ENCODE results near the gene MMP24. TPM values are rescaled to one million over a fixed set of nuclear protein-coding genes. Genes with fewer than 3 reads are reported as not detected.

Gene MMP24
- total and polyA plus RNA-seq, 4 donors: 0.20 to 1.2 (median 0.57) TPM

DNA sequence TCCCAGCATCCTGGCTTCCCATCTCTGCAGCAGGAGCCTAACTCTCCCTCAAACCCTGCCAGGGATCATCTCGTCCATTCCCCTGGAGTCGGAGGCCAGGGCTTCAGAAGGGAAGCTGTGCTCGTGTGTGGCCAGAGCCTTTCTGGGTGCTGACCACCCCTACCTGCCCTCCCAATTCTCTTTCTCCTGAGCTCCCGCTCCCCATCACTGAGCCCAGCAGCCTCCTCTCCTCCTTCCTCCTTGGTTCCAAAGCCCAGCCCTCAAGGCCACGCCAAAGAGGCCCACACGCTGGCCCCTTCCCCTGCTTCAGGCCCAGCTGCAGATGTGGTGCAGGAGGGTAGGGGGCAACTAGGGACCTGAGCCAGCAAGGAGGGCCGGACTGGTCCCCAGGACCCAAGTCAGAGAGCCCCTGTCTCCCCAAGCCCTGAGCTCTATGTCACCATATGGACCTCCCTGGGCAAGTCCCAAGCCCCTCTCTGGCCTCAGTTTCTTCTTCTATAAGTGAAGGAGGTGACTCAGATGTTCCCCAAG lies 64.5 kb downstream of the MMP24 start:
- intact Hi-C loops (cut with DNase I): no loop called here
- H3K4me1 ChIP-seq (ENCODE audit: control insufficient read depth in 1 of 2, insufficient read depth in 2 of 2, low read length in 2 of 2): no peaks in the 10 kb centered on the region
- no peaks in the 10 kb centered on the region for H3K9me3 ChIP-seq (ENCODE audit: control insufficient read depth, low read length)
- no peaks in the 10 kb centered on the region for H3K27me3 ChIP-seq (ENCODE audit: control insufficient read depth in 1 of 2, insufficient read depth in 2 of 2, low read length in 1 of 2)
- no peaks in the 10 kb centered on the region for H3K36me3 ChIP-seq (ENCODE audit: control insufficient read depth in 1 of 2, insufficient read depth in 2 of 2, low read length in 1 of 2)
- H3K27ac ChIP-seq (ENCODE audit: low read depth in 1 of 2, low read length in 2 of 2): no peak overlapping the region
- peak in 1 of 2 donors; percentile 67 for DNase-seq
- WGBS, 2 donors: 81 to 84% methylated on average over 7 of the region's 7 CpGs
- no peak for ATAC-seq (ENCODE audit: low FRiP score)
- no peak overlapping the region for H3K4me3 ChIP-seq (ENCODE audit: low read length in 2 of 2)

DNA sequence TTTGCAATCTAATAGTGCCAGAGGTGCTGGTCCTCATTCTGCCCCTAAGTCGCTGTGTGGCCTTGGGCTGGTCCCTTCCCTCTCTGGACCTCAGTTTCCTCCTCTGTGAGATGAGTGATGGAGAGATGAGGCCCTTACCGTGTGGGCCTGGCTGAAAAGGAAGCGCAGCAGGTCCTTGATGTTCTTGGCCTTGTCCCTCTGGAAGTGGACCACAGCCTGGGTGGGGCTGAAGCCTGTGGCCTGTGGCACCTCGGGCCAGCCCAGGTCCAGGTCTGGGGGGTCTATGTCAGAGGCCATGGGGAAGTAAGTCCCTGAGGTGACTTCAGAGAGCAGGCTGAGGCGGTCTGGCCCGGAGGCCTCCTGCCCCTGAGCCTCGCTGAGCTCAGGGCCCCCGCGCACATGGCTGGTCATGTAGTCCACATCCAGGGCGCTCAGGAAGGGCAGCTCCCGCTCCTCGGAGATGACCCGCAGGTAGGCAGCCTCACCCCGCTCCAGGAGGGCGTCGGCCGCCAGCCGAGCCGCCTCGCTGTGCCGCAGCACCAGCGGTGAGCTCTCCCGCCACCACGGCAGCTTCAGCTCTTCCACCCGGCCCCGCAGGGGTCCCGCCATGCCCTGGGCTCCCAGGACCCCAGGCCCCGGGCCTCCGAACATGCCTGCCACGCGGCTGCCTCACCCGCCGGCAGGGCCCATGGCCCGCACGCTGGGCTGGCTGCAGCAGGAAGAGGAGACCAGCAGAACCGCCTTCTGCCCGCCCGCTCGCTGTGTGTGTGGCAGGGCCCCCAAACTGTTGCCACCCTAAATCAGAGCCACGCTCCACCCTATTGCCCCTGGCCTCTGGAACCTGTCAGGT lies 65.4 kb downstream of the MMP24 start, which contains the start of gene FAM83C:
Gene FAM83C (minus strand): TSS at position 772 of the 850 bp plus-strand sequence. CDS start 121 bp downstream, at position 651.
- H3K27me3 ChIP-seq (ENCODE audit: control insufficient read depth in 1 of 2, insufficient read depth in 2 of 2, low read length in 1 of 2): no peaks in the 10 kb centered on the region

DNA sequence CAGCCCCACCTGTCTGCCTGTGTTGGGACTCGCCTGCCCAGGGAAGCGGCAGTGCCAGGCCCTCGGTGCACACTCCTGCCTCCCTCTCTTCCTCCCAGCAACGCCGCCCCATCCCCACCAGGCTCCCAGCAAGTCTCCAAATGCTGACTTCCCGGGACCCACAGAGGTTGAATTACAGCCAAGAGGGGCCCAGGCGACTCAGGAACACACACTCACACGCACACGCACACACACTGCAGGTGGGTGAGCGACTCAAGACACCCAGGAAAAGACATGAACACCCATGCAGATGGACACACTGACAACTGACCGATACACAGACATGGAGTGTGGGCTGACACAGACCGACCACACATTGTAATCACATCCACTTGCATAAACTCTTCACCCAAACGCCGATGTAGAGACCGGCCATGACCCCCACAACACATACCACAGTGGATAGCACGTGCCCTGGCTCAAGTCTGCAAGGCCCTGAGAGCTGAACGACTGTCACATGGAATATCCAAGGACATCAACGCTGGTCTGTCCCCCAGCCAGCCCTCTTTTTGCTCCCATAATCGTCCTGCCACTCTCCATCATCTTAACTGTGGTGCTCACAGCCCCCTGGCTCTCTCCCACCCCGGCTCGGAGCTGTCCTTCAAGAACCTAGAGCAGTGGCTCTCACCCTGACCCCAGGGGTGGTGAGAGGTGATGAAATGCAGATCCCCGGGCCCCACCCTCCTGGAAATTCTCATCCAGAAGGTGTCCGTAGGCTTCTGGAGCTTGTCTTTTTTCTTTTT lies 66.2 kb downstream of the MMP24 start:
- no peaks in the 10 kb centered on the region for H3K9me3 ChIP-seq (ENCODE audit: control insufficient read depth, low read length)
- DNase-seq (peak; percentile 17 to 67), ATAC-seq (ENCODE audit: low FRiP score) (no peak)
- no peaks in the 10 kb centered on the region for H3K36me3 ChIP-seq (ENCODE audit: control insufficient read depth in 1 of 2, insufficient read depth in 2 of 2, low read length in 1 of 2)
- intact Hi-C loops (cut with DNase I): no loop called here
- WGBS, 2 donors: 69 to 71% methylated on average over 23 of the region's 23 CpGs
- no peaks in the 10 kb centered on the region for H3K4me1 ChIP-seq (ENCODE audit: control insufficient read depth in 1 of 2, insufficient read depth in 2 of 2, low read length in 2 of 2)
- no peaks in the 10 kb centered on the region for H3K27me3 ChIP-seq (ENCODE audit: control insufficient read depth in 1 of 2, insufficient read depth in 2 of 2, low read length in 1 of 2)
- H3K4me3 ChIP-seq (ENCODE audit: low read length in 2 of 2): no peak overlapping the region
- no peak overlapping the region for H3K27ac ChIP-seq (ENCODE audit: low read depth in 1 of 2, low read length in 2 of 2)

More for the DNA sequence above, 65.4 kb downstream of the MMP24 start, which contains the start of gene FAM83C:
- H3K36me3 ChIP-seq (ENCODE audit: control insufficient read depth in 1 of 2, insufficient read depth in 2 of 2, low read length in 1 of 2): no peaks in the 10 kb centered on the region
- DNase-seq (peak in 1 of 2 donors; percentile 67), ATAC-seq (ENCODE audit: low FRiP score) (no peak)
- intact Hi-C loops (cut with DNase I): no loop called here
- no peak within 1 kb of the TSS for H3K27ac ChIP-seq (ENCODE audit: low read depth in 1 of 2, low read length in 2 of 2)
- no peaks in the 10 kb centered on the region for H3K9me3 ChIP-seq (ENCODE audit: control insufficient read depth, low read length)
- 81% methylated on average over 29 to 40 of the region's 40 CpGs for WGBS, 2 donors
- no peak within 1 kb of the TSS for H3K4me3 ChIP-seq (ENCODE audit: low read length in 2 of 2)
- H3K4me1 ChIP-seq (ENCODE audit: control insufficient read depth in 1 of 2, insufficient read depth in 2 of 2, low read length in 2 of 2): no peaks in the 10 kb centered on the region

DNA sequence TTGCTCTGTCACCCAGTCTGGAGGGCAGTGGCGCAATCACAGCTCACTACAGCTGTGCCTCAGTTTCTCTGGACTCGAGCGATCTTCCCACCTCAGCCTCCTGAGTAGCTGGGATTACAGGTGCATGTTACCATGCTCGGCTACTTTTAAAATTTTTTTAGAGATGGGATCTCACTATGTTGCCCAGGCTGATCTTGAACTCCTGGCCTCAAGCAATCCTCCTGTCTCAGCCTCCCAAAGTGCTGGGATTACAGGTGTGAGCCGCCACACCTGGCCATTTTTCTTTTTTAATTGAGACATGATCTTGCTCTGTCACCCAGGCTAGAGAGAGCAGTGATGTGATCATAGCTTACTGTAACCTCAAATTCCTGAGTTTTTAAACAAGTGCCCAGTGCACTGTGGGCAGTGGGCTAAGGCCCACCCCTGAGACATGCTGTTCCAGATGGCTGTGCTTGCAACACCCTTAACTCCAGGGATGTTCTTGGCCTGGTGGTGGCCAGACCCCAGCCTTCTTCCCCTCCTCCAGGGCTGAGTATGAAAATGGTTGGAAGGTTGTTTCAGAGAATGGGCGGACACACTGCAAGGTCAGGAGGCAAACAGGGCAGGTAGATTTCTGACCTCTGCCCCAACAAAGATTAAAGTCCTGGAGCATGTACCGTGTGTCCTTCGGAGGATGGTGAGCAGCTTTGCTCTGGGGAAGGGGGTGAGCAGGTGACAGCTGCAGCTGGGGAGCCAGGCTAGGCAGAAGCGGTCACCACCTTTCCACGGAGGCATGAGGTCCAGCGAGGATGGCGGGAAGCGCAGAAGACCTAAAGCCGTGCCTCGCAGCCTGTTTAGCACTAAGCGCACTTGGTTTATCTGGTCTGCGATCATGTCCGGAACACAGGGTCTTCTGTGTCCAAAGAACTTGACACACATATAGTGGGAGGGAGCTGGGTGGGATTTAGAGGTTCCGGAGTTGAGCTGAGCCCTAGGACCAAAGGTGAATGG lies 67.1 kb downstream of the MMP24 start:
- intact Hi-C loops (cut with DNase I): no loop called here
- H3K27ac ChIP-seq (ENCODE audit: low read depth in 1 of 2, low read length in 2 of 2): no peak overlapping the region
- H3K27me3 ChIP-seq (ENCODE audit: control insufficient read depth in 1 of 2, insufficient read depth in 2 of 2, low read length in 1 of 2): no peaks in the 10 kb centered on the region
- H3K4me3 ChIP-seq (ENCODE audit: low read length in 2 of 2): no peak overlapping the region
- no peaks in the 10 kb centered on the region for H3K4me1 ChIP-seq (ENCODE audit: control insufficient read depth in 1 of 2, insufficient read depth in 2 of 2, low read length in 2 of 2)
- ATAC-seq (ENCODE audit: low FRiP score) (no peak), DNase-seq (peak; percentile 12 to 46)
- 91 to 93% methylated on average over 19 of the region's 19 CpGs for whole genome bisulfite sequencing, 2 donors
- no peaks in the 10 kb centered on the region for H3K9me3 ChIP-seq (ENCODE audit: control insufficient read depth, low read length)
- H3K36me3 ChIP-seq (ENCODE audit: control insufficient read depth in 1 of 2, insufficient read depth in 2 of 2, low read length in 1 of 2): no peaks in the 10 kb centered on the region

DNA sequence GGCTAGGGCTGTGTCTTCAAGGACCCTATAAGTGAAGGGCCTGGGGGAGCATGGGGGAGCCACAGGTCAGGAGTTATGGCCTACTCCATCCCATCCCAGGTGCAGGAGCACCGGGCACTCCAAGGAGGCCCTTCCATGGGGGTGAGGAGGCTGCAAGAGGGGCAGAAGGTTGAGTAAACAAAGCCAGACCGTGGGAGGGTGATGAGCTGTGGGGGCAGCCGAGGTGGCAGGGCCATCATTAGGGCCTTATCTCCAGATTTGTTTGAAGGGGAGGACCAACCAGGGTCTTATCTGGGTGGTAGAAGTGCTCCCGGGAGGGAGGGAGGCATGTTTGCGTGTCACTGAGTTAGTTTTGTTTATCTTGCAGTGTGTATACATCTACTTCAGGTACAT lies 67.8 kb downstream of the MMP24 start:
- WGBS, 2 donors: 50 to 57% methylated on average over 5 of the region's 5 CpGs
- peak in 1 of 2 donors; percentile 16 for DNase-seq
- ATAC-seq (ENCODE audit: low FRiP score): no peak
- no peaks in the 10 kb centered on the region for H3K36me3 ChIP-seq (ENCODE audit: control insufficient read depth in 1 of 2, insufficient read depth in 2 of 2, low read length in 1 of 2)
- intact Hi-C loops (cut with DNase I): no loop called here
- H3K27me3 ChIP-seq (ENCODE audit: control insufficient read depth in 1 of 2, insufficient read depth in 2 of 2, low read length in 1 of 2): no peaks in the 10 kb centered on the region
- H3K4me1 ChIP-seq (ENCODE audit: control insufficient read depth in 1 of 2, insufficient read depth in 2 of 2, low read length in 2 of 2): no peaks in the 10 kb centered on the region
- H3K27ac ChIP-seq (ENCODE audit: low read depth in 1 of 2, low read length in 2 of 2): no peak overlapping the region
- H3K4me3 ChIP-seq (ENCODE audit: low read length in 2 of 2): no peak overlapping the region
- no peaks in the 10 kb centered on the region for H3K9me3 ChIP-seq (ENCODE audit: control insufficient read depth, low read length)

DNA sequence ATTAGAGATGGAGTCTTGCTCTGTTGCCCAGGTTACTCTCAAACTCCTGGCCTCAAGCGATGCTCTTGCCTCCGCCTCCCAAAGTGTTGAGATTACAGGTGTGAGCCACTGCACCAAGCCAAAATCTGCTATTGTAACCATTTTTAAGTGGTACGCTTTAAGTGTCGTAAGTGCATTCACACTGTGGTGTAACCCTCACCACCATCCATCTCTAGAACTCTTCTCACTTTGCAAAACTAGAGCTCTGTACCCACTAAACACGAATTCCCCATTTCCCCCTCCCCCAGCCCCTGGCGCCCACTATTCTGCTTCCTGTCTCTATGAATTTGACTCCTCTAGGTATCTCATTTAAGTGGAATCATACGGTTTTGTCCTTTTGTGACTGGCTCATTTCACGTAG lies 68.6 kb downstream of the MMP24 start:
- intact Hi-C loops (cut with DNase I): no loop called here
- WGBS, 2 donors: 81% methylated on average over 8 of the region's 8 CpGs
- Histone ChIP-seq H3K4me1 (ENCODE audit: control insufficient read depth in 1 of 2, insufficient read depth in 2 of 2, low read length in 2 of 2) (no peaks in the 10 kb centered on the region), H3K9me3 (ENCODE audit: control insufficient read depth, low read length) (no peaks in the 10 kb centered on the region), H3K36me3 (ENCODE audit: control insufficient read depth in 1 of 2, insufficient read depth in 2 of 2, low read length in 1 of 2) (no peaks in the 10 kb centered on the region), H3K27ac (ENCODE audit: low read depth in 1 of 2, low read length in 2 of 2) (no peak overlapping the region), H3K4me3 (ENCODE audit: low read length in 2 of 2) (no peak overlapping the region), H3K27me3 (ENCODE audit: control insufficient read depth in 1 of 2, insufficient read depth in 2 of 2, low read length in 1 of 2) (no peaks in the 10 kb centered on the region)
- DNase-seq (no peak), ATAC-seq (ENCODE audit: low FRiP score) (no peak)

DNA sequence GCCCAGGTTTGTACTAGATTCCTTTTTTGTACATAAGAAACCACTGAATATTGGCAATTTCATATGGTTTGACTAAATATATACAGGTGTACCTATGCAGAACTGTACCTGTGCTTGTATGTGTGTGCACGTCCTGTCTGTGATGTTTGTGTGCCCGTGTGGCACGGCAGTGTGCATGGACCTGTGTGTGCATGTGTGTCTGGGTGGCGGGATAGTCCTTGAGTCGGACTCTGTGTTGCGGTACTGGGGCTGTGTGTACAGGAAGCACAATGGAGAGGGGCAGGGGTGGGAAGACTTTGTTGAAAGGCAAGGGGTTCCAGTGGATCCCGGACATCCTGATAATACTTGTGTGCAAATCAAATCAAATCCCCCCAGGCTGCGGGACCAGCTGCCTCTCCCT lies 69.2 kb downstream of the MMP24 start:
- Histone ChIP-seq H3K27ac (ENCODE audit: low read depth in 1 of 2, low read length in 2 of 2) (no peak overlapping the region), H3K9me3 (ENCODE audit: control insufficient read depth, low read length) (no peaks in the 10 kb centered on the region), H3K27me3 (ENCODE audit: control insufficient read depth in 1 of 2, insufficient read depth in 2 of 2, low read length in 1 of 2) (no peaks in the 10 kb centered on the region), H3K4me1 (ENCODE audit: control insufficient read depth in 1 of 2, insufficient read depth in 2 of 2, low read length in 2 of 2) (no peaks in the 10 kb centered on the region), H3K4me3 (ENCODE audit: low read length in 2 of 2) (no peak overlapping the region), H3K36me3 (ENCODE audit: control insufficient read depth in 1 of 2, insufficient read depth in 2 of 2, low read length in 1 of 2) (no peaks in the 10 kb centered on the region)
- 85 to 87% methylated on average over 8 of the region's 8 CpGs for WGBS, 2 donors
- DNase-seq: peak in 1 of 2 donors; percentile 24
- no peak for ATAC-seq (ENCODE audit: low FRiP score)
- intact Hi-C loops (cut with DNase I): no loop called here

DNA sequence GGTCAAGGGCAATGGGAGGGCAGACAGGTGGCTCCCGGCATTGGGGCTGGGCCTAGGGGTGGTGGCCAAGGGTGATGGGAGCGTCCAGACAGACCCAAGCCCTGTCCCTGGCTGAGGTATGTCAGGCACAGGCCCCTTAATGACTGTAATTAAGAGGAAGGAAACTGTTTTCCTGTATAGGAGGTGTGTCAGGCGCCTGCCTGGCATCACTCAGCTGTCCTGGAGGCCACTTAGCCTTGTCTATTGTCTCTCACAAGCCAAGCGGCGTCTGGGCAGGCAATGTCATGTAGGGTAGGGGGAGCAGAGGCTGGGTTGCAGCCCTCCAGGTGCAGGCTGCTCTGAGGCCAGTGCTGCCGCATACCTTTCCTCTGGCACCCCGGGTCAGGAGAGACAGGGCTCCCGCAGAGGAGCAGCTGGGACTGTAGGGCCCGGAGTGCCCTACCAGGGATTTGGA lies 69.6 kb downstream of the MMP24 start:
- no peak for ATAC-seq (ENCODE audit: low FRiP score)
- Histone ChIP-seq H3K27ac (ENCODE audit: low read depth in 1 of 2, low read length in 2 of 2) (no peak overlapping the region), H3K4me3 (ENCODE audit: low read length in 2 of 2) (no peak overlapping the region), H3K4me1 (ENCODE audit: control insufficient read depth in 1 of 2, insufficient read depth in 2 of 2, low read length in 2 of 2) (no peaks in the 10 kb centered on the region), H3K9me3 (ENCODE audit: control insufficient read depth, low read length) (no peaks in the 10 kb centered on the region), H3K27me3 (ENCODE audit: control insufficient read depth in 1 of 2, insufficient read depth in 2 of 2, low read length in 1 of 2) (no peaks in the 10 kb centered on the region), H3K36me3 (ENCODE audit: control insufficient read depth in 1 of 2, insufficient read depth in 2 of 2, low read length in 1 of 2) (no peaks in the 10 kb centered on the region)
- DNase-seq: no peak
- intact Hi-C loops (cut with DNase I): no loop called here
- 75 to 77% methylated on average over 9 of the region's 9 CpGs for WGBS, 2 donors
